Measurements from ENCODE around the gene RABEP1.

Gene RABEP1

GRCh38 chr17:5247621-5248020 is 34.5 kb upstream of the RABEP1 start:
- TF ChIP-seq, protein P1, sequence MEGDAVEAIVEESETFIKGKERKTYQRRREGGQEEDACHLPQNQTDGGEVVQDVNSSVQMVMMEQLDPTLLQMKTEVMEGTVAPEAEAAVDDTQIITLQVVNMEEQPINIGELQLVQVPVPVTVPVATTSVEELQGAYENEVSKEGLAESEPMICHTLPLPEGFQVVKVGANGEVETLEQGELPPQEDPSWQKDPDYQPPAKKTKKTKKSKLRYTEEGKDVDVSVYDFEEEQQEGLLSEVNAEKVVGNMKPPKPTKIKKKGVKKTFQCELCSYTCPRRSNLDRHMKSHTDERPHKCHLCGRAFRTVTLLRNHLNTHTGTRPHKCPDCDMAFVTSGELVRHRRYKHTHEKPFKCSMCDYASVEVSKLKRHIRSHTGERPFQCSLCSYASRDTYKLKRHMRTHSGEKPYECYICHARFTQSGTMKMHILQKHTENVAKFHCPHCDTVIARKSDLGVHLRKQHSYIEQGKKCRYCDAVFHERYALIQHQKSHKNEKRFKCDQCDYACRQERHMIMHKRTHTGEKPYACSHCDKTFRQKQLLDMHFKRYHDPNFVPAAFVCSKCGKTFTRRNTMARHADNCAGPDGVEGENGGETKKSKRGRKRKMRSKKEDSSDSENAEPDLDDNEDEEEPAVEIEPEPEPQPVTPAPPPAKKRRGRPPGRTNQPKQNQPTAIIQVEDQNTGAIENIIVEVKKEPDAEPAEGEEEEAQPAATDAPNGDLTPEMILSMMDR (IDR thresholded peaks at IDR 0.05), result no peak

GRCh38 chr17:5248821-5249479 is 33.1 kb upstream of the RABEP1 start:
- TF ChIP-seq, protein P1 (IDR thresholded peaks at IDR 0.05), result no peak

DNA sequence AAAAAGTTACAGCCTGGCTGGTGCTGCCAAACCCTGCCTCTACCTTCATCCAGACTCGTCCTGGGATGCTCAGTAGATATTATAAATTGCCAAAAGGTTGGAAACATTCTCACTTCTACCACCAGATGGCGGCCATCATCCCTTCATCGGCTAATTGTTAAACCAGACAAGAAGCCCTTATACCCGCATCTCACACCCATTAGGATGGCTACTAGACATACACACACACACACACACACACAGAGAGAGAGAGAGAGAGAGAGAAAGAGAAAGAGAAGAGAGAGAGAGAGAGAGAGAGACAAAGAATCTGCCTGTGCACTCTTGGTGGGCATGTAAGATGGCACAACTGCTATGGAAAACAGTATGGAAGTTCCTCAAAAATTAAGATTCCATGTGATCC is 32.5 kb upstream of the RABEP1 start:
- TF ChIP-seq, protein P1 (IDR thresholded peaks at IDR 0.05), result peak; percentile 63; the same call in 1 of the 2 replicates

- TF ChIP-seq, protein P1 (IDR thresholded peaks at IDR 0.05), result no peak
Observed at GRCh38 chr17:5254414-5254813, 27.7 kb upstream of the RABEP1 start.

DNA sequence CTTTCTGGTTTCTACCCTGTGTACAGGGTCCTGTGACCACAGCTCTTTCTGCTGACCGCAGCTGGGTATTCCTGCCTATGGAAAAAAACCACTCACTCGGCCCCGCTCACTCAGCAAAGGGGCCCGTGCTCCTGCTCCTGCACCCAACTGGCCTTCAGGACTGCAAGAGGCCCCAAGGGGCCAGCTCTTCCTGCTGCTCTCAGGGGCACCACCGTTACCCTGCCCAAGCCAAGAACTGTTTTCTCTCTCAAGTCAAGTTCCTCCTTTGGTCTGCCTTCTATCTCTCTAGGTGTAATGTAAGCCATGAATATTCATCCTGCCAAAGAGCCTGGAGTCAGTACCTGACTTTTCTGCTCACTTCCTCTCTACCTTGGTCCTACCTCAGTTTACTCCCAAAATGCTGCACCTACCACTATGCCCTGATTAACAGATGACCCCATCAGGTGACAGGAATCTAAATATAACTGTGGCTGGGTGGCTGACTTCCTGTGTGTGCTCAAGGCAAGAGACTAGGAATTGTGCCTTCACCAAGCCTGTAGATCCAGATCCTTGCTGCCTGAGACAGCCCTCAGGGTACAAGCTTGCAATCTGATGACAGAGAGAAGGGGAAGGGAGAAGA is 27.1 kb upstream of the RABEP1 start:
- TF ChIP-seq, protein P1 (IDR thresholded peaks at IDR 0.05), result no peak

DNA sequence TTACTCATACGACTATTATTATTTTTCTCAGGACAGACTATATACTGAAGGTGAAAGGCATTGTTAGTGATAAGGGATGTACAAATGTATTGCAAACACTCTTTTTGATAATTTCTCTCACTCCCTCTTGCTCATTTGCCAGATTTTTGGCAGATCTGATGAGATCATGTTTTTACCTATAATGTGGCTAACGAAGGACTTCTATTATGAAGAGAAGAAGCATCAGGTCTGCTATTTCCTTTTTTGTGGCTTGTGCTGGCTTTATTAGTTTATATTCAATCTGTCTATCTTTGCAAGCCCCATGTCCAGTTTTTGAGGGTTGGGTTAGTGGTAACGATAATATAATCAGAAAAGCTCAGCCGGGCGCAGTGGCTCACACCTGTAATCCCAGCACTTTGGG is 25.0 kb upstream of the RABEP1 start:
- TF ChIP-seq, protein P1 (IDR thresholded peaks at IDR 0.05), result no peak

DNA sequence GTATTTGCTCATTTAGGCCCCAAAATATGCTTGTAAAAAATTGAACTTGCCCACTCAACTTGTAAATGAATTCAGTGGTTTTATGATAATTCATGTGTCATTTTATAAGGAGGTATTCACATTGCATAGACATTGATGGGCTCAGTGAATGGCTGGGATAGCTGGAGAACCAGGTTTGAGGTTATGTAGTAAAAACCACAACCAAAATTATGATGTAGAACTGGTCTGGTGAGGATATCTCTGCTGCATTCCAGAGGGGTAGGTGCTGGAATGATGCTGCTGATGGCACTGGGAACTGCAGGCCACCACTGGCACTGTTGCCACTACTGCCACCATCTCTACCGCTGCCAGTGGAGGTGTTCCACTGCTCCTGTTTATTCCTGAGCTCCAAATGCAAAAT is 21.5 kb upstream of the RABEP1 start:
- TF ChIP-seq, protein P1 (IDR thresholded peaks at IDR 0.05), result no peak
